ENCODE data around the gene TGFBI. TPM values are rescaled to one million over a fixed set of nuclear protein-coding genes. Genes with fewer than 3 reads are reported as not detected.

Gene TGFBI
- under 1 TPM in 1 of 2 experiments, not detected in 1; 0.23 TPM for total RNA-seq

GRCh38 chr5:136028782-136029742 is at the start of gene TGFBI:
TSS of gene TGFBI (plus strand) at chr5:136028988. CDS start at chr5:136029056, 68 bp downstream.
- ChIA-PET POLR2A (no interaction called here), CTCF (interaction anchor here (1.1 kb wide), 1 partner anchor 8 kb away, joined by 4 read pairs; no protein-coding TSS in a partner anchor)

- CTCF ChIA-PET: no interaction called here
- POLR2A ChIA-PET: no interaction called here
These were observed 49.8 kb upstream of the TGFBI start for GRCh38 chr5:135978993-135979392.

- CTCF ChIA-PET: no interaction called here
These were observed 49.3 kb upstream of the TGFBI start for GRCh38 chr5:135979510-135979909.

GRCh38 chr5:135980620-135981019 is 48.2 kb upstream of the TGFBI start:
- CTCF ChIA-PET: no interaction called here
- POLR2A ChIA-PET: no interaction called here

More at GRCh38 chr5:135979510-135979909, 49.3 kb upstream of the TGFBI start:
- POLR2A ChIA-PET: no interaction called here

GRCh38 chr5:135985951-135986350 is 42.8 kb upstream of the TGFBI start:
- POLR2A ChIA-PET: no interaction called here
- CTCF ChIA-PET: no interaction called here

GRCh38 chr5:135986401-135986800 is 42.4 kb upstream of the TGFBI start:
- ChIA-PET POLR2A (no interaction called here), CTCF (no interaction called here)

- CTCF ChIA-PET: interaction anchor here (1.4 kb wide), 1 partner anchor 9 kb away, joined by 5 read pairs; no protein-coding TSS in a partner anchor
- POLR2A ChIA-PET: no interaction called here
These were observed 41.8 kb upstream of the TGFBI start for GRCh38 chr5:135986891-135987401.

- CTCF ChIA-PET: no interaction called here
- POLR2A ChIA-PET: no interaction called here
These were observed 40.2 kb upstream of the TGFBI start for GRCh38 chr5:135988546-135988945.

GRCh38 chr5:135989686-135990085 is 39.1 kb upstream of the TGFBI start:
- POLR2A ChIA-PET: no interaction called here

GRCh38 chr5:135990528-135991255 is 38.1 kb upstream of the TGFBI start:
- ChIA-PET CTCF (no interaction called here), POLR2A (no interaction called here)

More at GRCh38 chr5:135989686-135990085, 39.1 kb upstream of the TGFBI start:
- CTCF ChIA-PET: interaction anchor here (0.6 kb wide), 1 partner anchor 97 kb away, joined by 3 read pairs; no protein-coding TSS in a partner anchor

GRCh38 chr5:135991429-135991828 is 37.4 kb upstream of the TGFBI start:
- POLR2A ChIA-PET: no interaction called here
- CTCF ChIA-PET: no interaction called here

- POLR2A ChIA-PET: no interaction called here
- CTCF ChIA-PET: no interaction called here
These were observed 35.4 kb upstream of the TGFBI start for GRCh38 chr5:135993335-135993879.

GRCh38 chr5:135993880-135994636 is 34.7 kb upstream of the TGFBI start:
- CTCF ChIA-PET: no interaction called here
- POLR2A ChIA-PET: no interaction called here

- CTCF ChIA-PET: no interaction called here
These were observed 32.8 kb upstream of the TGFBI start for GRCh38 chr5:135995976-135996375.

GRCh38 chr5:135996611-135997010 is 32.2 kb upstream of the TGFBI start:
- CTCF ChIA-PET: no interaction called here
- POLR2A ChIA-PET: no interaction called here

More at GRCh38 chr5:135995976-135996375, 32.8 kb upstream of the TGFBI start:
- POLR2A ChIA-PET: no interaction called here

- CTCF ChIA-PET: interaction anchor here (1.1 kb wide), 1 partner anchor 20 kb away, joined by 3 read pairs; no protein-coding TSS in a partner anchor
- POLR2A ChIA-PET: no interaction called here
These were observed 31.0 kb upstream of the TGFBI start for GRCh38 chr5:135997673-135998335.

GRCh38 chr5:135998889-135999288 is 29.9 kb upstream of the TGFBI start:
- POLR2A ChIA-PET: no interaction called here
- CTCF ChIA-PET: no interaction called here

GRCh38 chr5:135999406-136000139 is 29.2 kb upstream of the TGFBI start:
- CTCF ChIA-PET: no interaction called here
- POLR2A ChIA-PET: no interaction called here

Measured in activated CD8-positive, alpha-beta memory T cell treated with anti-CD3 and anti-CD28 coated beads for 36 hours (primary cell).